Astrocyte (in vitro differentiated cells and primary cell): ENCODE results near the gene PRSS50. TPM values are rescaled to one million over a fixed set of nuclear protein-coding genes. Genes with fewer than 3 reads are reported as not detected.

Source experiments
- DNase-seq: peaks from one replicate; pipeline ENCODE4 v3.0.0-alpha.2; 2010; ENCODE audit warnings: low read depth
- FAIRE-seq: peaks from 2 replicates; lab custom pipeline; 2011; peaks lifted over from hg19 to GRCh38; lab: Jason Lieb, UNC
- H2AFZ ChIP-seq: 2 replicates; pipeline ENCODE4 v1.6.0; 2012; ENCODE audit warnings: low read depth, low read length, inconsistent platforms
- H3K27ac ChIP-seq: 2 replicates; pipeline ENCODE4 v1.5.1; 2011; ENCODE audit warnings: low read depth, low read length, inconsistent platforms
- H3K27me3 ChIP-seq: 2 replicates; pipeline ENCODE4 v1.6.0; 2011; ENCODE audit warnings: low read length, inconsistent platforms; ENCODE audit not compliant: insufficient read depth
- H3K36me3 ChIP-seq: 2 replicates; pipeline ENCODE4 v1.5.1; 2011; ENCODE audit warnings: low read length, inconsistent platforms; ENCODE audit not compliant: insufficient read depth
- H3K4me1 ChIP-seq: 2 replicates; pipeline ENCODE4 v1.5.1; 2011; ENCODE audit warnings: low read length, inconsistent platforms; ENCODE audit not compliant: insufficient read depth
- H3K4me2 ChIP-seq: 2 replicates; pipeline ENCODE4 v1.6.0; 2012; ENCODE audit warnings: low read length, inconsistent platforms
- H3K4me3 ChIP-seq: 2 replicates; pipeline ENCODE4 v1.5.1; 2011; ENCODE audit warnings: low read depth, mild to moderate bottlenecking, low read length, inconsistent platforms; ENCODE audit not compliant: insufficient read depth
- H3K79me2 ChIP-seq: 2 replicates; pipeline ENCODE4 v1.6.0; 2012; ENCODE audit warnings: mild to moderate bottlenecking, low read length, inconsistent platforms; ENCODE audit not compliant: insufficient read depth
- H3K9ac ChIP-seq: 2 replicates; pipeline ENCODE4 v1.6.0; 2012; ENCODE audit warnings: mild to moderate bottlenecking, low read length, inconsistent platforms
- H3K9me3 ChIP-seq: 2 replicates; pipeline ENCODE4 v1.5.1; 2012; ENCODE audit warnings: low read depth, mild to moderate bottlenecking, low read length, inconsistent platforms; ENCODE audit not compliant: insufficient read depth
- H4K20me1 ChIP-seq: 2 replicates; pipeline ENCODE4 v1.6.0; 2012; ENCODE audit warnings: low read length, inconsistent platforms; ENCODE audit not compliant: insufficient read depth
- H3K27ac Mint-ChIP-seq: one replicate; pipeline ENCODE4 v1.8.0; 2021; ENCODE audit warnings: mild to moderate bottlenecking, mixed read lengths; ENCODE audit not compliant: unreplicated experiment
- H3K27me3 Mint-ChIP-seq: one replicate; pipeline ENCODE4 v1.8.0; 2021; ENCODE audit warnings: low read depth, mixed read lengths; ENCODE audit not compliant: unreplicated experiment
- H3K36me3 Mint-ChIP-seq: one replicate; pipeline ENCODE4 v1.8.0; 2021; ENCODE audit warnings: low read depth, mixed read lengths; ENCODE audit not compliant: unreplicated experiment
- H3K4me1 Mint-ChIP-seq: one replicate; pipeline ENCODE4 v1.8.0; 2021; ENCODE audit warnings: low read depth, mixed read lengths; ENCODE audit not compliant: unreplicated experiment
- H3K4me3 Mint-ChIP-seq: one replicate; pipeline ENCODE4 v1.8.0; 2021; ENCODE audit warnings: mild to moderate bottlenecking, moderate library complexity, mixed read lengths; ENCODE audit not compliant: unreplicated experiment
- H3K9me3 Mint-ChIP-seq: one replicate; pipeline ENCODE4 v1.8.0; 2021; ENCODE audit warnings: mild to moderate bottlenecking, mixed read lengths; ENCODE audit not compliant: unreplicated experiment
- EZH2 ChIP-seq: IDR thresholded peaks from 2 replicates; pipeline ENCODE4 v1.6.1; 2012; ENCODE audit warnings: mild to moderate bottlenecking, low read length, inconsistent platforms; ENCODE audit not compliant: insufficient read depth
- total RNA-seq: library from RNA; stranded (reverse); gene quantifications from 2 replicates; pipeline ENCODE4 v1.2.1, GENCODE V29; 2021
- TF ChIP-seq, protein P1 (sequence below): IDR thresholded peaks from 2 replicates; pipeline ENCODE4 v1.5.1; 2011; ENCODE audit warnings: low read depth, mild to moderate bottlenecking, inconsistent platforms, low read length, moderate library complexity; ENCODE audit not compliant: insufficient read depth

Gene PRSS50
- total RNA-seq, 1 donor from 2014 or later, result not detected

GRCh38 chr3:46690798-46691197 lies 26.9 kb downstream of the PRSS50 start:
- no peak overlapping the region for H3K4me3 ChIP-seq
- Mint-ChIP-seq H3K27ac (no peak overlapping the region), H3K27me3 (peaks cover 10% of the 10 kb centered on the region), H3K4me3 (no peak overlapping the region), H3K4me1 (peaks cover 4% of the 10 kb centered on the region), H3K9me3 (no peaks in the 10 kb centered on the region), H3K36me3 (peaks cover 2% of the 10 kb centered on the region)
- no peak overlapping the region for H2AFZ ChIP-seq
- DNase-seq (no peak), FAIRE-seq (no peak)
- no peaks in the 10 kb centered on the region for H3K27me3 ChIP-seq
- H3K36me3 ChIP-seq, result no peaks in the 10 kb centered on the region
- TF ChIP-seq, protein P1, sequence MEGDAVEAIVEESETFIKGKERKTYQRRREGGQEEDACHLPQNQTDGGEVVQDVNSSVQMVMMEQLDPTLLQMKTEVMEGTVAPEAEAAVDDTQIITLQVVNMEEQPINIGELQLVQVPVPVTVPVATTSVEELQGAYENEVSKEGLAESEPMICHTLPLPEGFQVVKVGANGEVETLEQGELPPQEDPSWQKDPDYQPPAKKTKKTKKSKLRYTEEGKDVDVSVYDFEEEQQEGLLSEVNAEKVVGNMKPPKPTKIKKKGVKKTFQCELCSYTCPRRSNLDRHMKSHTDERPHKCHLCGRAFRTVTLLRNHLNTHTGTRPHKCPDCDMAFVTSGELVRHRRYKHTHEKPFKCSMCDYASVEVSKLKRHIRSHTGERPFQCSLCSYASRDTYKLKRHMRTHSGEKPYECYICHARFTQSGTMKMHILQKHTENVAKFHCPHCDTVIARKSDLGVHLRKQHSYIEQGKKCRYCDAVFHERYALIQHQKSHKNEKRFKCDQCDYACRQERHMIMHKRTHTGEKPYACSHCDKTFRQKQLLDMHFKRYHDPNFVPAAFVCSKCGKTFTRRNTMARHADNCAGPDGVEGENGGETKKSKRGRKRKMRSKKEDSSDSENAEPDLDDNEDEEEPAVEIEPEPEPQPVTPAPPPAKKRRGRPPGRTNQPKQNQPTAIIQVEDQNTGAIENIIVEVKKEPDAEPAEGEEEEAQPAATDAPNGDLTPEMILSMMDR, result no peak
- no peak for TF ChIP-seq EZH2
- H3K9me3 ChIP-seq, result no peaks in the 10 kb centered on the region
- no peaks in the 10 kb centered on the region for H3K79me2 ChIP-seq
- H3K9ac ChIP-seq, result no peak overlapping the region
- H3K4me1 ChIP-seq, result peaks cover 12% of the 10 kb centered on the region
- no peaks in the 10 kb centered on the region for H4K20me1 ChIP-seq
- no peak overlapping the region for H3K27ac ChIP-seq
- no peak overlapping the region for H3K4me2 ChIP-seq

- Mint-ChIP-seq H3K4me1 (no peaks in the 10 kb centered on the region), H3K9me3 (no peaks in the 10 kb centered on the region), H3K27ac (no peak overlapping the region), H3K4me3 (no peak overlapping the region), H3K27me3 (peaks cover 37% of the 10 kb centered on the region), H3K36me3 (peaks cover 23% of the 10 kb centered on the region)
- FAIRE-seq (no peak), DNase-seq (no peak)
- no peaks in the 10 kb centered on the region for H3K9me3 ChIP-seq
- TF ChIP-seq EZH2, result no peak
- TF ChIP-seq, protein P1, result no peak
- no peaks in the 10 kb centered on the region for H3K36me3 ChIP-seq
- no peak overlapping the region for H3K27ac ChIP-seq
- H3K27me3 ChIP-seq, result no peaks in the 10 kb centered on the region
- no peak overlapping the region for H3K9ac ChIP-seq
- no peaks in the 10 kb centered on the region for H3K4me1 ChIP-seq
- H2AFZ ChIP-seq, result no peak overlapping the region
- H3K4me2 ChIP-seq, result no peak overlapping the region
- no peaks in the 10 kb centered on the region for H3K79me2 ChIP-seq
- no peak overlapping the region for H3K4me3 ChIP-seq
- H4K20me1 ChIP-seq, result no peaks in the 10 kb centered on the region
Observed at GRCh38 chr3:46685446-46685845, 32.2 kb downstream of the PRSS50 start.

DNA sequence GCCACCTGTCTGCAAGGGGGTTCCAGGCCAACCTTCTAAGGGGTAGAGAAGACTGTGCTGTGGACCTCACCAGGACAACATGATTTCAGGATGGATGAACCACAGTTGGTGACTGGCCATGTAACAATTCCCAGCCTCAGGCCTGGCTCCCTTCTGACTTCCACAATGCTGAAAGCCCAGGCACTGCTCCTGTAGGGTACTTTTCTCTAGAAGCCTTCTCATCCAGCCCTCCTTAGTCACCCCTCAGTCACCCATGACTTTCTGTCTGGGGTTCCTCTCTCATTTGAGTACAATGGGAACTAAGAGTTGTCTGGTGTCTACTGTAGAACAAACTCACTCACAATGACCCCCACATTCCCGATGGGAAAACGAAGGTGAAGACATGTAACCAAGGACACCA lies 32.8 kb downstream of the PRSS50 start:
- Mint-ChIP-seq H3K4me3 (no peak overlapping the region), H3K36me3 (peaks cover 26% of the 10 kb centered on the region), H3K4me1 (no peaks in the 10 kb centered on the region), H3K27me3 (peaks cover 40% of the 10 kb centered on the region), H3K9me3 (no peaks in the 10 kb centered on the region), H3K27ac (no peak overlapping the region)
- Histone ChIP-seq H3K9ac (no peak overlapping the region), H3K4me2 (no peak overlapping the region), H3K27ac (no peak overlapping the region), H3K9me3 (no peaks in the 10 kb centered on the region), H4K20me1 (no peaks in the 10 kb centered on the region), H3K36me3 (no peaks in the 10 kb centered on the region), H3K4me1 (no peaks in the 10 kb centered on the region), H2AFZ (no peak overlapping the region), H3K27me3 (no peaks in the 10 kb centered on the region), H3K4me3 (no peak overlapping the region), H3K79me2 (no peaks in the 10 kb centered on the region)
- DNase-seq (no peak), FAIRE-seq (no peak)
- TF ChIP-seq, protein P1, result no peak
- no peak for TF ChIP-seq EZH2
